GM19351 (cell line): ENCODE data around the gene OPN5.

Experiments
- ATAC-seq: cut with Tn5 transposase; IDR thresholded peaks from one replicate; pipeline ENCODE4 v1.9.1; 2021; ENCODE audit warnings: mild to moderate bottlenecking, moderate library complexity; ENCODE audit not compliant: unreplicated experiment

Gene OPN5

DNA sequence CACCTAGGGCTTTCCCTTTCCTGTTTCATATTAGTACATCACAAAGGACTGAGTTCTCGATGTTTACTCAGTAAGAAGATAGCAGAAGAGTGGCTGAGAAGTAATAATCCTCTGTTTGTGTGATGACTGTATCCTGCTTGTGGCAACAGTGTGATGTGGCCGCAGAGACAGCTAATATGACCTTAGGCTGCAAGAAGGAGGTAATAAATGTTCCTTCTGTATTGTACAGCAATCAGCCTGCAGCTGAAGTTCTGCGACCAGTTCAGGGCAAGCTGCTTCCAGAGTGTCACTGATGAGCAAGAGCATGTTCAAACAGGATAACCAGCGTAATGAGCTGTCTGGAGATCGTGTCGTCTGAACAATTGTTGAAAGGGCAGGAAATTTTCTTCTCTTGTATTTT is 70.9 kb downstream of the OPN5 start:
- no peak for ATAC-seq

DNA sequence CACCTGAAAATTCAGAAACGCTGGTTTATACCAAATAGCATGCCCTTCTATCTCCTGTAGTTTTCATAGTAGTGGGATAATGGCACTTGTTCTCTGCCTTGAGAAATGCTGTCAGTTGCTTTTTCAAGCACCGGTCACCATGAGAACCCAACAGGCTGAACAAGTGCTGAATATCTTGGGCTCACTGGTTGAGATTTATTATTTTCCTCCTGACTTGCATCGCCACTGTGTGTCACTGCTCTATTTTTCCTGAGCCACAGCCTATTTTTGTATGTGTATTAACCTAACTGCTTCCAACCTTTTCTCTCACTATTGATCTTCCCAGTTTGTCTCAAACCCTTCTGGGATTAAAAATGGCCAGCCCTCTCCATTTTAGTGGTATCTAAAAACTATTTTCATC is 71.9 kb downstream of the OPN5 start:
- ATAC-seq: no peak

DNA sequence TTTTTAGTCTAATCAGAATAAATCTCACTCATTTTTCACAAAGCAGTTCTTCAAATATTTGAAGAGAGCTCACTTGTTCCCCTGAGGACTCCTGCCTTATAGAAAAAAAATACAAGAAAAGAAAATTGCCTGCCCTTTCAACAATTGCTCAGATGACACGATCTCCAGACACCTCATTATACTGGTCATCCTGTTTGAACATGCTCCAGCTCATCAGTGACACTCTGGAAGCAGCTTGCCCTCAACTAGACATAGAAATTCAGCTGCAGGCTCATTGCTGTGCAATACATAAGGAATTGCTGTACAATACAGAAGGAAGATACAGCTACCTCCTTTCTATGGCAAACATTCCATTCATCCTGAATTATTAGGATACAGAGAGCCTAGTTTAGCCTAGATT is 73.1 kb downstream of the OPN5 start:
- ATAC-seq: no peak

DNA sequence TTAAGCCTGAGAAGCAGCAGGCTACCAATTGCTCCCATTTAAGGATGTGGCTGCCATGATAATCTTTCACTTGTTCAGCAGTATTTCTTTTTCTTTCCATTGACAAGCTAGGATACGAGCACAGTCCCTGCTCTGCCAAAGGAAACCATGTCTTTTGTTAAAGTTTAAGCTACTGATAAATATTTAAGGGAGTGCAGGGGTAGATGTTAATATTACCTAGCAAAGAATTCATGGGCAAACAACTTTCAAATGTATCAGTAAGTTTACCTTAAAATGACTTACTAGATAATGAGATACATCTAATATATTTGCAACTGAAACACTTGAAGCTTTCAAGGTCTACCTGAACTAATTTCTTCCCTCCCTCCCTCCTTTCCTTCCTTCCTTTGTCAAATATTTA is 77.3 kb downstream of the OPN5 start:
- ATAC-seq: no peak

DNA sequence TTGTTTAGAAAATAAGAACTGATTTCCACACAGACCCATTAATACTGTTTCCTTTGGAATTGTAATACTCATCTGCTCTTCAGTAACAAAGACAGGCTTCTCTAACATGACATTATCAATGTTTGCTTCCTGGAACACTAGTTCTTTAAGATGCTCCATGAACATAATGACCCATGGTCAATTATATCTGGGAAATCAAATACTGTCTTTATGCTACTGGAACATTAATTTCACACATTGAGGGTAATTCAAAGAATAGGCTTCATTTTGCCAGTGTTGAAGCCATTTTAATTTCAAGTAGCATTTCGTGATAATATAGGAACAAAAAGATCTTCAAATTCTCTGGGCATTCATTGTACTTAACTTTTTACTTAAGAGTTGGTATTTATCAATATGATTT is 80.9 kb downstream of the OPN5 start:
- ATAC-seq: no peak

DNA sequence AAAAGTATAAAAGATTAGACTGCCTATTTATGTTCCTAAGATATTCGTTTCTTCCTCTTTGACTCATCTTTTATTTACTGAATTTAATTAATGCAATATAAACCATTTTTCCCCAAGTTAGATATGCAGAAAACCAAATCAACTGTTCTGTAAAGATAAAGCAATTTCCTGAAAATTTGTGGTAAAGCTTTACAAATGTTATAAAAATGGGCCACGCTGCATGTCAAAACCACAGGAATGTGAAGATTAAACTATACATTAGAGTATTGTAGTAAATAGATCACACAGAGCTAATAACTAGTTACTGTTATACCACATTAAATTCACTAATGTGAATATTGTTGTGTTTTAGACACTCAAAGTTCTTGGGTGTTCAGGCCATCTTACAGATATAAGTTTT is 83.4 kb downstream of the OPN5 start:
- no peak for ATAC-seq

DNA sequence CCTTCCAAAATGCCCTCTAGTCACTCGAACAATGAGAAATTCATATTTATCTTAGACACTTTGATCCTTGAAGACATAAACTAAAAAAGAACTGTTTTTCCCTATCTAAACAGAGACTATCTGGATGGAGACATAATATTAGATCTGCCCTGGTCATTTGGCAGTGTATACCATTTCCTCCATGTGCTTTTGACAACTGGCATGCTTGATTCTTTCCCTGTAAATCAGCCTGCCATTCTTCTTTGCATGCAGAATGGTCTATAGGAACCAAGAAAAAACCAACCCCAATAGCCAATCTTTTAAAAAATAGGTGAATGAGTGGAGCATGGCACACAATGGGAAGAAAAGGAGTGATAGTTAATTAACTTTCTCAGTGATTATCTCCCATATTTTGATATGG is 93.8 kb downstream of the OPN5 start:
- ATAC-seq: no peak
